ENCODE measurements around the gene SPEG.

Gene SPEG

GRCh38 chr2:219517954-219518778 lies 83.5 kb downstream of the SPEG start:
- no peak for DNase-seq

DNA sequence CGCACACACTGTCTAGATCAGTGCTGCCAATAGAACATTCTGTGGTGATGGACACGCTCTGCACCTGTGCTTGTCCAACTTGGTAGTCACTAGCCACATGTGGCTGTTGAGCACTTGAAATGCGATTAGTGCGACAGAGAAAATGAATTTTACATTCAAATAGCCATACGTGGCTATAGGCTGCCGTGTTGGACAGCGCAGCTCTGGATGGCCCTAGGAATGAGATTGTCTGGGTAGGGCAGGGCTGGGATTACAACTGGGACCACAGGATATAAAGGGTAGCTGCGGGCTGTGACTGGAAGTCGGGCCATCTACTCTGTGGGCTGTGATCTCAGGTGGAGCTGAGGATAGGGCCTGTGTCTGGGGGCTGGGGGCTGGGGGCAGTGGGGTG lies 84.9 kb downstream of the SPEG start:
- no peak for DNase-seq

- DNase-seq, result no peak
These were observed 85.4 kb downstream of the SPEG start for GRCh38 chr2:219520079-219520478.

GRCh38 chr2:219521066-219521880 lies 86.6 kb downstream of the SPEG start:
- DNase-seq, result no peak

- DNase-seq, result no peak
These were observed 87.7 kb downstream of the SPEG start for GRCh38 chr2:219522111-219523030.

DNA sequence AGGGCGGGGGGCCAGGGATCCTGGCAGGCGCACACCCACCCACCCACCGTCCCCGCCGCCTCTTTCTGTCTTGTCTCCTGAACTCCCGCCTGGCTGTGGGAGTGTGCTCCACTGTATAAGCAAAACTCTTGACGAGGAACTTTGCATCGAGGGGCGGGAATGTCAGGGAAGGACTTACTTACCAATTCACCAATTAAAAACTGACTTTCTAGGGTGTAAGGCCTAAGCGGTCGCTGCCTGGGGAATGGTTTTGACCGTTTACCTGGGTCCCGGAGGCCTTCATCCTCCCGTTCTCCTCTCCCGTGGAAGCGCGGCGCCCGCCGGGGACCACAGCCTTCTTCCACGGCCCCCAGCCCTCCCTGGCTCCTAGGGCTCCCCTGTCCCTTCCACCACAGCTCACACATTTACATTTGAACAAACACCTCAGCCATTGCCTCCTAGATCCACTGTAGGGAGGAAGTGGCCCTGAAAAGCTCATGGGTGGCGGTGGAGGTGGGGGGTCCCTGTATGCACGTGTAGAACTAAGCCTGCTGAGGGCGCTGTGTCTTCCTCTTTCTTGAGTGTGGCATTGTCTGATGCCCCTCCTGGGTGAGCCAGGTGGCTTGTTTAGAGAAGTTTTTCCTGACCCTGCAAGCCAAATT lies 88.5 kb downstream of the SPEG start:
- no peak for DNase-seq

GRCh38 chr2:219524817-219525216 lies 90.2 kb downstream of the SPEG start:
- DNase-seq, result no peak

- DNase-seq, result no peak
These were observed 91.0 kb downstream of the SPEG start for GRCh38 chr2:219525533-219526232.

DNA sequence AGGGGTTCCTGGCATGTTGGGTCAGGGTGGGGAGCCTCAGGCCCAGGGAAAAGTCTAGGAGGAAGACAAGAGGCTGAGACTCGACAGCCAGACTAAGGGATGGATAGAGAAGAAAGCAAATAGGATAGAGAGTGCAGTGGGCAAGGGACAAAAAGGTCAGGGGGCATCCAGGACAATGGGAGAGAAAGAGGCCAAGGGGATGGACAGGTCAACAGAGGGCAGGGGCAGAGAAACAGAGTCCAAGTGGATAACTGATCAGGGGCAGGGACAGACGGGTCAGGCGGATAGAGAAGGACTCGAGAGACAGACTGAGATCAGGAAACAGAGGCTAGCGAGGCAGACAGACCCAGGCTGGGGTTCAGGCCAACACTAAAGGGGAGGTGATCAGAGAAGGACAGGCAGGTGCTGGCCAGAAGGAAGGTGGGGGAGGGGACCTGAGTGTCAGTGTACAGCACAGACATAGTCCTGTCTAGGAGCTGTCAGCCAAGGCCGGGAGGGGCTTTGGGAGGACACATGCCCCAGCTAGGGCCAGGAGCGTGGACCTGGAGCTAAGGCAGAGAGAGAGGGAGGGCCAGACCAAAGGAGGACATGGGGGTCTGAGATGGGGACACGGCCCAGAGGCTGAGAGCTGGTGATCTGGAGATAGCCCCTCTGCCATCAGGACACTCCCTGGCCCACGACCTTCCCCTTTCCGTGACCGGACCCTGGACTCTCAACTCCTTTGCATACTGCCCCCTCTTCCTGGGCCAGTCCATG lies 91.9 kb downstream of the SPEG start:
- no peak for DNase-seq

GRCh38 chr2:219527076-219527394 lies 92.4 kb downstream of the SPEG start:
- no peak for DNase-seq

DNA sequence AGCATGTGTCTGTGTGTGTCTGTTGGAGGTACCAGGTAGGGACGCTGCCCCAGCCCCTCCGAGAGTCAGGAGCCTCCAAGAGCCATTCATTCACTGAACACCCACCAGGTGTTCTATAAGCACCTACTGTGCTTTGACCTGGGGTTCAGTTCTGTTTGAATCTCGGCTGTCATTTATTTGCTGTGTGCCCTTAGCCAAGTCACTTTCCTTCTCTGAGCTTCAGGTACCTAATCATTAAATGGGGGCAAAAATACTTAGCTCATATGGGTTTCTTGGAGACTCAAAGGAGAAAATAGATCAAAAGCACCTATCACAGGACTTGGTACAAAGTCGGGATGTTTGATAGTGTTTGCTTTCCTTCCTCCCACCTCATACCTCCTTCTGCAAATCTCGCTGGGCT lies 92.8 kb downstream of the SPEG start:
- no peak for DNase-seq

- DNase-seq, result peak; percentile 63
These were observed 95.7 kb downstream of the SPEG start for GRCh38 chr2:219530048-219530963.

DNA sequence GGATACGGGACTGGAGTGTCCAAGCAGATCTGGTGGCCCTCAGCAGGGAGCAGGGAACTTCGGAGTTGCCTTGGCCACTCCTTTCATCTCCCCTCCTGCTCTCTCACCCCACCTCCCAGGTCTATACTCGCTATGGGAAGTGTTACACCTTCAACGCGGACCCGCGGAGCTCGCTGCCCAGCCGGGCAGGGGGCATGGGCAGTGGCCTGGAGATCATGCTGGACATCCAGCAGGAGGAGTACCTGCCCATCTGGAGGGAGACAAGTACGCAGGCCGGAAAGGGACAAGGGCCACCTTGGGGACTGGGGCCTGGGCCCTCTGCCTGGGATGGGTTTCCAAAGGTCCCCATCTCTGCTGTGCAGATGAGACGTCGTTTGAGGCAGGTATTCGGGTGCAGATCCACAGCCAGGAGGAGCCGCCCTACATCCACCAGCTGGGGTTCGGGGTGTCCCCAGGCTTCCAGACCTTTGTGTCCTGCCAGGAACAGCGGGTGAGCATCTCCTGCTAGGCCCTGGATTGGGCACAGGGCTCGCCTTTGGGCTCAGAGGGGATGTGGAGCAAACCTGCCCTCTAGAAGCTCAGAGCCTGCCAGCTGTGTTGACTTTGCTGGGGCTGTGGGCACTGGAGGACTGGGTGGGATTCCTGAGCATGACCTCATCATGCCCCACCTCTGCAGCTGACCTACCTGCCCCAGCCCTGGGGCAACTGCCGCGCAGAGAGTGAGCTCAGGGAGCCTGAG lies 97.2 kb downstream of the SPEG start:
- no peak for DNase-seq

DNA sequence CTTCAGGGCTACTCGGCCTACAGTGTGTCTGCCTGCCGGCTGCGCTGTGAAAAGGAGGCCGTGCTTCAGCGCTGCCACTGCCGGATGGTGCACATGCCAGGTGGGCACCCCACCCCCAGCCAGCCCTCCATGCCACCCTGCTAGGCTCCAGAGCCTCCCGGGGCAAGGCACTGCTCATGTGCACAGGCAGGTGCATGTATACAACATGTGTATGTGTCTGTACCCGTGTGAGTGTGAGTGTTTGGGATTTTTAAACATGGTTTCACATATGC lies 97.7 kb downstream of the SPEG start:
- DNase-seq, result no peak

GRCh38 chr2:219533930-219534661 lies 99.5 kb downstream of the SPEG start:
- no peak for DNase-seq

DNA sequence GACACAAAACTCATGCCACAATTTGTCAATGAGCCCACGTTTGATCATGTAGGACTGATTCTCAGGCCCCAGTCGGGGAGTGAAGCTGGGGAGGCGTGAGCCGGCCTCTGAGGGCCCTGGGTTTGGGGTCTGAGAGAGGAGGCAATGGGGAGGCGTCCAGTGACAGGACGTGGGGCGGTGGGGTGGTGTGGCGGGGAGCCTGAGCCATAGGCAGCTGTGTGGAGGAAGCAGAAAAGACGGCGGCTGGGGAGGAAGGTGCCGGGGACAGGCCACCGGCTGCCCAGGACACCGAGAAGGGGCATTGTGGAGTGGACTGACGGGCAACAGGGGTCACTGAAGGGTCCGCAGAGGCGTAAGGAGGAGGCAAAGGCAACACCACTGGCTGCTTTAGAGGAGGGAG lies 101.8 kb downstream of the SPEG start:
- no peak for DNase-seq

GRCh38 chr2:219536967-219537366 lies 102.3 kb downstream of the SPEG start:
- DNase-seq, result no peak

DNA sequence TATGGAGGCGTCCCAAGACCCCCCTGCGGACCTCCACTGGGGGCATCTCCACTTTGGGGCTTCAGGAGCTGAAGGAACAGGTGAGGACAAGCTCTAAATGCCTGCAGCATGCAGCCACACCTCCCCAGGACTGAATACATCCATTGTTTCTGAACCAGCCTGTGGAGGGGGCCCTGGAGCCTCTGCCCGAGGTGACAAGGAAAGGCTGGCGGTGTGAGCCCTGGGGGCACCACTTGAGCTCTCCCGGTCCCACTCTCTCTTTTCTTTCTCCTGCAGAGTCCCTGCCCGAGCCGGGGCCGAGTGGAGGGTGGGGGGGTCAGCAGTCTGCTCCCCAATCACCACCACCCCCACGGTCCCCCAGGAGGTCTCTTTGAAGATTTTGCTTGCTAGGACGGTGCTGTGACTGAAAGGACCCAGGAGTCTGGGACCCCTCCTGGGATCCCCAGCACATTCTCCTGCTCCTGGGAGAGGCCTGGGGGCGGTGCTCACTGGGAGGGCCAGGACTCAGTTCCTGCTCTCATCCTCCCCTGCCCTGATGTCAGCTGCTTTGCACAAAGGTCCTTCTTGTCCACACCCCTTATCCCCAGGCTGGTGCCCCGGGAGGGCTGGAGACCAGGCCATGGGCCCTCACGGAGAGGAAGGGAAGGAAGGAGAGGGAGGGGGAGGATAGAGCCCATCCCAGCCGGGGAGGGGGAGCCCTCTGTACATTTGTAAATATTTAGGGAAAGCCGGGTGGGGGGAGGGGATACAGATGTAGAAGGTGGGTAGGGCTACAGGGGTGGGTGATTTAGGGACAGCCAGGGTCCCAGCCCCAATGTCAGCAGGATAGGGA lies 103.2 kb downstream of the SPEG start:
- no peak for DNase-seq

Data from NCI-H1048 (cell line).